Neural crest cell (in vitro differentiated cells): Measurements from ENCODE around the gene RFPL3. TPM values are rescaled to one million over a fixed set of nuclear protein-coding genes. Genes with fewer than 3 reads are reported as not detected.

ENCODE experiments used
- DNase-seq: peaks from one replicate; pipeline ENCODE4 v3.0.0; 2021; ENCODE audit warnings: low read depth, mixed read lengths, low spot score
- H3K27ac Mint-ChIP-seq: one replicate; pipeline ENCODE4 v1.8.0; 2021; ENCODE audit warnings: mild to moderate bottlenecking, mixed read lengths; ENCODE audit not compliant: unreplicated experiment
- H3K27me3 Mint-ChIP-seq: 2 replicates; pipeline ENCODE4 v1.8.0; 2021; ENCODE audit warnings: low read depth, mild to moderate bottlenecking, mixed read lengths
- H3K36me3 Mint-ChIP-seq: 2 replicates; pipeline ENCODE4 v1.8.0; 2021; ENCODE audit warnings: low read depth, mild to moderate bottlenecking, mixed read lengths
- H3K4me1 Mint-ChIP-seq: 2 replicates; pipeline ENCODE4 v1.8.0; 2021; ENCODE audit warnings: mixed read lengths
- H3K4me3 Mint-ChIP-seq: one replicate; pipeline ENCODE4 v1.8.0; 2021; ENCODE audit warnings: mild to moderate bottlenecking, mixed read lengths
- H3K9me3 Mint-ChIP-seq: 2 replicates; pipeline ENCODE4 v1.8.0; 2021; ENCODE audit warnings: mixed read lengths
- CTCF ChIP-seq: fragments of 200-600 bp; sonication (generic); conservative IDR thresholded peaks from 2 replicates; pipeline ENCODE4 v1.5.0; 2021; ENCODE audit warnings: antibody characterized with exemption, mild to moderate bottlenecking
- total RNA-seq: library from RNA; stranded (reverse); gene quantifications from 2 replicates; pipeline ENCODE4 v1.2.1, GENCODE V29; 2021

Gene RFPL3
- total RNA-seq, 1 donor from 2014 or later, result not detected

GRCh38 chr22:32331918-32332725 lies 25.5 kb upstream of the RFPL3 start:
- Mint-ChIP-seq H3K27ac (peak overlapping the region; percentile 62), H3K9me3 (no peaks in the 10 kb centered on the region), H3K27me3 (no peaks in the 10 kb centered on the region), H3K4me3 (no peak overlapping the region), H3K36me3 (no peaks in the 10 kb centered on the region), H3K4me1 (peaks cover 32% of the 10 kb centered on the region)
- DNase-seq, result no peak
- no peak for TF ChIP-seq CTCF

- Mint-ChIP-seq H3K4me3 (no peak overlapping the region), H3K9me3 (no peaks in the 10 kb centered on the region), H3K27me3 (no peaks in the 10 kb centered on the region), H3K27ac (no peak overlapping the region), H3K36me3 (no peaks in the 10 kb centered on the region), H3K4me1 (peaks cover 43% of the 10 kb centered on the region)
- DNase-seq, result no peak
- no peak for TF ChIP-seq CTCF
These were observed 24.4 kb upstream of the RFPL3 start for GRCh38 chr22:32333141-32333768.

GRCh38 chr22:32333769-32334659 lies 23.7 kb upstream of the RFPL3 start:
- no peak for TF ChIP-seq CTCF

GRCh38 chr22:32334660-32335365 lies 22.9 kb upstream of the RFPL3 start:
- Mint-ChIP-seq H3K27me3 (no peaks in the 10 kb centered on the region), H3K27ac (no peak overlapping the region), H3K36me3 (no peaks in the 10 kb centered on the region), H3K9me3 (no peaks in the 10 kb centered on the region), H3K4me1 (peaks cover 50% of the 10 kb centered on the region), H3K4me3 (no peak overlapping the region)
- no peak for DNase-seq
- TF ChIP-seq CTCF, result no peak

More at GRCh38 chr22:32333769-32334659, 23.7 kb upstream of the RFPL3 start:
- Mint-ChIP-seq H3K4me1 (peaks cover 47% of the 10 kb centered on the region), H3K9me3 (no peaks in the 10 kb centered on the region), H3K36me3 (no peaks in the 10 kb centered on the region), H3K27me3 (no peaks in the 10 kb centered on the region), H3K4me3 (no peak overlapping the region), H3K27ac (no peak overlapping the region)
- no peak for DNase-seq

GRCh38 chr22:32335471-32335870 lies 22.2 kb upstream of the RFPL3 start:
- H3K9me3 Mint-ChIP-seq, result no peaks in the 10 kb centered on the region
- H3K4me1 Mint-ChIP-seq, result peaks cover 56% of the 10 kb centered on the region
- H3K27ac Mint-ChIP-seq, result no peak overlapping the region
- no peaks in the 10 kb centered on the region for H3K27me3 Mint-ChIP-seq
- no peaks in the 10 kb centered on the region for H3K36me3 Mint-ChIP-seq
- no peak overlapping the region for H3K4me3 Mint-ChIP-seq
- no peak for DNase-seq
- no peak for TF ChIP-seq CTCF
